Effector memory CD4-positive, alpha-beta T cell (primary cell): Measurements from ENCODE around the gene ASIC2.

Experiments used
- DNase-seq, 3 donors: peaks; one replicate each; pipeline ENCODE4 v3.0.0-alpha.2; 2020
- H3K27ac ChIP-seq: 2 replicates; pipeline ENCODE4 v1.7.0; 2013; ENCODE audit warnings: mild to moderate bottlenecking, low read length, moderate library complexity; ENCODE audit not compliant: insufficient read depth, poor library complexity, severe bottlenecking
- H3K27me3 ChIP-seq: replicated peaks from 2 replicates; pipeline ENCODE4 v1.7.0; 2013; ENCODE audit warnings: mild to moderate bottlenecking, low read length; ENCODE audit not compliant: insufficient read depth, control insufficient read depth, poor library complexity, severe bottlenecking
- H3K36me3 ChIP-seq: 2 replicates; pipeline ENCODE4 v1.7.0; 2013; ENCODE audit warnings: mild to moderate bottlenecking, low read length, moderate library complexity; ENCODE audit not compliant: control insufficient read depth, insufficient read depth
- H3K4me1 ChIP-seq: 2 replicates; pipeline ENCODE4 v1.7.0; 2013; ENCODE audit warnings: low read length, mild to moderate bottlenecking; ENCODE audit not compliant: control insufficient read depth, insufficient read depth, poor library complexity, severe bottlenecking
- H3K4me3 ChIP-seq: 2 replicates; pipeline ENCODE4 v1.7.0; 2013; ENCODE audit warnings: low read length, low read depth, mild to moderate bottlenecking; ENCODE audit not compliant: insufficient read depth, poor library complexity, severe bottlenecking
- H3K9me3 ChIP-seq: 2 replicates; pipeline ENCODE4 v1.7.0; 2013; ENCODE audit warnings: mild to moderate bottlenecking, low read length, moderate library complexity; ENCODE audit not compliant: control insufficient read depth

ASIC2 gene

GRCh38 chr17:33144837-33145236 is 148.3 kb downstream of the ASIC2 start:
- H3K4me1 ChIP-seq: no peaks in the 10 kb centered on the region
- no peaks in the 10 kb centered on the region for H3K36me3 ChIP-seq
- H3K9me3 ChIP-seq: no peaks in the 10 kb centered on the region
- no peak overlapping the region for H3K27ac ChIP-seq
- DNase-seq: no peak
- no peak overlapping the region for H3K4me3 ChIP-seq
- H3K27me3 ChIP-seq: no peaks in the 10 kb centered on the region

- no peak for DNase-seq
- H3K9me3 ChIP-seq: no peaks in the 10 kb centered on the region
- no peak overlapping the region for H3K4me3 ChIP-seq
- no peak overlapping the region for H3K27ac ChIP-seq
- H3K4me1 ChIP-seq: no peaks in the 10 kb centered on the region
- no peaks in the 10 kb centered on the region for H3K36me3 ChIP-seq
- H3K27me3 ChIP-seq: no peaks in the 10 kb centered on the region
Observed at GRCh38 chr17:33142705-33143299, 150.3 kb downstream of the ASIC2 start.

DNA sequence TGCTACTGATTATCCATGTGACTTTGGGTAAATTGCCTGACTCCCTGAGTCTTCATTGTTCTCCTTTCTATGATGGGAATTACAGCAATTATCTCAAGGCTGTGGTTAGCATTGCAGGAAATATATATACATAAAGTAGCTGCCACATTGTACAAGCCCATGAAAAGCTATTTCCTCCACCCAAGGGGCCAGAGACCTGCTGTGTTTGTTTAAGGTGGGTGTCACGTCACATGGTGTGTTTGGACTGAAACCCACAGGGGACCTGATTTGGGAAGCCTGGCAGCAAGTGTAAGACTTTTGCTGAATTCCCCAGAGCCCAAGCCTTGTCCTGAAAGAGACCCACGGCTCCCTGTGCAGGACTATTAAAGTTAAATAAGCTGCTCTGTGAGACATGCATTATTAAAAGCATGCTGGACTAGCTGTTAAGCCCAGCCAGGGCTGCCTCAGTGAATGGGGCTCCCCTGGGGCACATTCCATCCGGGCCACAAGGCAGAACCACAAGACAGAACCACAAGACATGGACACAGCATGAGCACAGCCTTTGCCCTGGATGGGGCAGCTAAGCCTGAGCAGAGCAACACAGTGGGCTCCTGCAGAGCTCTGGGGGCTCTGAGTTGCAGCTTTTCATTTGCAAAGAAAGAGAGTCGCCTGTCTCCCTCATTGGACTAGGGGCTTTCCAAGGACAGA is 152.5 kb downstream of the ASIC2 start:
- DNase-seq: no peak
- no peaks in the 10 kb centered on the region for H3K27me3 ChIP-seq
- H3K9me3 ChIP-seq: no peaks in the 10 kb centered on the region
- no peaks in the 10 kb centered on the region for H3K36me3 ChIP-seq
- H3K4me3 ChIP-seq: no peak overlapping the region
- H3K27ac ChIP-seq: no peak overlapping the region
- no peaks in the 10 kb centered on the region for H3K4me1 ChIP-seq

DNA sequence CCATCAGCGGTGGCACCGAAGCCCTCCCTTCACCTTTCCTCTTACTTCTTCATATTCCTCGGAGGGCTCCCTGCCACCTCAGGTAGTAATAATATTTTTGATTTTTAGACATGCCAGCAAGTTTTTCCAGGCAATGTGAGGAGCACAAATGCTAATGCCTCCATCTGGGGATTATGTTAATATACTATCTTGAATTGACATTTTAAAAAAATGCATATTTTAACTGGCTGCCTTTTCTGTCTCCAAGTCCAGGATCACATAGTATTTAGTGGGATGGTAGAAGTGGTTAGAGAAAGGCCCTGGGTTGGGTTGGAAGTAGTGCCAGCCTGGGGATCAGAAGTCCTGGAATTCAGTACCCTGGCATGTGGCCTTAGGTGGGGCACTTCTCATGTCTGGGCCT is 154.5 kb downstream of the ASIC2 start:
- H3K27ac ChIP-seq: no peak overlapping the region
- H3K27me3 ChIP-seq: no peaks in the 10 kb centered on the region

DNA sequence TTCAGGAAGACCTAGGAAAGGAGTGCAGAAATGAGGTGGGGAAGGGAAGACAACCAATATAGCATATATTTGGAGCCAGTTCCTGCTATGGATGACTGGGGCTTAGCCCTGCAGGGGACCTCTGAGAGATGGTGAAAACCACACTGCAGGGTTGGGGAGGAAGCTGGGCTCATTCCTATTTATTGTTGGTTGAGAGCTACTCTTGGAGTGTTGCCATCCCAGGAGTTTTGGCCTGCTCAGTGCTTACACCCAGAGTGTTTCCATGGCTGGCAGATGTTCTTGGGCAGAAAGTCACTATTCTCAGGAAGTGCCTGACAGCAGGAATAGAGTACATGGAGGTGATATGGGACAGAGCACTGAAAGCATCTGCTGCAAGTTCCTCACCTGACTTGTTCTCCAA is 155.7 kb downstream of the ASIC2 start:
- Histone ChIP-seq H3K4me1 (no peaks in the 10 kb centered on the region), H3K9me3 (no peaks in the 10 kb centered on the region), H3K36me3 (no peaks in the 10 kb centered on the region), H3K27me3 (no peaks in the 10 kb centered on the region), H3K27ac (no peak overlapping the region), H3K4me3 (no peak overlapping the region)
- DNase-seq: no peak

More for the DNA sequence above, 154.5 kb downstream of the ASIC2 start:
- no peaks in the 10 kb centered on the region for H3K4me1 ChIP-seq
- DNase-seq: no peak
- H3K36me3 ChIP-seq: no peaks in the 10 kb centered on the region
- H3K9me3 ChIP-seq: no peaks in the 10 kb centered on the region
- H3K4me3 ChIP-seq: no peak overlapping the region

- H3K36me3 ChIP-seq: no peaks in the 10 kb centered on the region
- H3K27ac ChIP-seq: no peak overlapping the region
- no peaks in the 10 kb centered on the region for H3K27me3 ChIP-seq
- no peak for DNase-seq
- H3K4me3 ChIP-seq: no peak overlapping the region
- H3K9me3 ChIP-seq: no peaks in the 10 kb centered on the region
- no peaks in the 10 kb centered on the region for H3K4me1 ChIP-seq
Observed at GRCh38 chr17:33135691-33136090, 157.4 kb downstream of the ASIC2 start.

- DNase-seq: no peak
- Histone ChIP-seq H3K4me1 (no peaks in the 10 kb centered on the region), H3K36me3 (no peaks in the 10 kb centered on the region), H3K27me3 (no peaks in the 10 kb centered on the region), H3K9me3 (no peaks in the 10 kb centered on the region), H3K27ac (no peak overlapping the region), H3K4me3 (no peak overlapping the region)
Observed at GRCh38 chr17:33131620-33132019, 161.5 kb downstream of the ASIC2 start.

DNA sequence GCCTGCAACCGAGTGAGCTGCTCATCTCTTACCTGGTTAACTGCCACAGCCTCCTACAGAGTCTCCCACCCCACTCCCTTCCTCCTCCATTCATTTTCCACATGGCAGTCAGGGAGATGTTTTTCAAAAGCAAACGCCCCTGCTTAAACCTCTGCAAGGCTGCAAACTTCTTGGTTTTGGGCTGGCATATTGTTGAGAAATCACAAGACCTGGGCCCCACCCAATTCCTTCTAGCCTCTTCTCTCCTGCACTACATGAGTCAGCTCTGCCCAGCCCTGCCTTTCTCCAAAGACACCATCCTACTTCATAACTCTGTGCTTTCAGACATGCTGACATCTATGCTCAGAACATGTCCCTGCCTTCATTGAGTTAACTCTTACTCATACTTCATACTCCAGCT is 165.4 kb downstream of the ASIC2 start:
- H3K27me3 ChIP-seq: no peaks in the 10 kb centered on the region
- H3K4me1 ChIP-seq: no peaks in the 10 kb centered on the region
- no peak overlapping the region for H3K4me3 ChIP-seq
- DNase-seq: no peak
- no peak overlapping the region for H3K27ac ChIP-seq
- no peaks in the 10 kb centered on the region for H3K9me3 ChIP-seq
- no peaks in the 10 kb centered on the region for H3K36me3 ChIP-seq

DNA sequence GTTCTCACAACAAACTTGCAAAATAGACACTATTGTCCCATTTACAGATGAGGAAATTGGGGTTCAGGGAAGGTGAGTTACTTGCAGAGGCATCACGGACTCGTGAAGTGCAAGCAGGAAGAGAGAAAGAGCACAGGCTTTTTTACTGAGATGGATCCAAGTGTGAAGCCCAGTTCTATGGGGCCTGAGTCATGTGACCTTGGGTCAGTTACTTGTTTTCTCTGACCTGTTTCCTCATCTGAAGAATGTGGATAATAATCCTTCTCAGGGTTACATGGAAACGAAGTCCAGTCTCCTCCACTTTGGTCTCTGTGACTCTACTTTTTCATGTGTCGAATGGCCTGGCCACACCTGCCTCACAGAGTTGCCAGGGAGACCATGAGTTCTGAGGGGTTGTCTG is 167.0 kb downstream of the ASIC2 start:
- H3K4me1 ChIP-seq: no peaks in the 10 kb centered on the region
- no peak for DNase-seq
- H3K9me3 ChIP-seq: no peaks in the 10 kb centered on the region
- H3K4me3 ChIP-seq: no peak overlapping the region
- H3K27ac ChIP-seq: no peak overlapping the region
- no peaks in the 10 kb centered on the region for H3K27me3 ChIP-seq
- H3K36me3 ChIP-seq: no peaks in the 10 kb centered on the region

DNA sequence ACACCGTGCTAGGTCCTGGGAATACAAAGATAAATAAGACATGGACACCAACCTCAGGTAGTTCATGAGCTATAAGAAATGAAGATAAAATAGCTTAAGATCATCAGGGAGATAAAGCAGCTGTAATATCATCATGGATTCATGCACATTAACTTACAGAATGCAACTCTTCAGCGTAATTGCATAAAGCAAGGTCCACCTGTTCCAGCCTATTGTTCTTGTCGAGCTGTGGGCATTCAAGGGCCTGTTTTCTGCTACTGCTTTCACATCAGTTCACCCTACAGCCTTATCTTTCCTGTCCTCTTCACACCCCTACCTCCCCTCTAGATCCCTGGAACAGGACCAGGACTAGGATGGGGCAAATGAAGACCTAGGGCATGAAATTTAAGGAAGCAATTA is 167.5 kb downstream of the ASIC2 start:
- no peaks in the 10 kb centered on the region for H3K27me3 ChIP-seq
- no peaks in the 10 kb centered on the region for H3K4me1 ChIP-seq
- H3K9me3 ChIP-seq: no peaks in the 10 kb centered on the region
- H3K36me3 ChIP-seq: no peaks in the 10 kb centered on the region
- DNase-seq: no peak
- H3K27ac ChIP-seq: no peak overlapping the region
- no peak overlapping the region for H3K4me3 ChIP-seq
